Ramos (cell line): ENCODE data around the gene HMOX2.

Experiments used
- in situ Hi-C: fragments of 300-500 bp; cut with MboI; formaldehyde crosslinking; loops from one replicate; pipeline ENCODE4 v1.14.3; 2022; ENCODE audit warnings: low sequenced_read_pairs; ENCODE audit not compliant: unreplicated experiment

Gene HMOX2

GRCh38 chr16:4461250-4462085 is 14.7 kb upstream of the HMOX2 start:
- in situ Hi-C loops: no loop called here

- in situ Hi-C loops: no loop called here
These were observed 12.6 kb upstream of the HMOX2 start for GRCh38 chr16:4463522-4464163.

- in situ Hi-C loops: no loop called here
These were observed 10.0 kb upstream of the HMOX2 start for GRCh38 chr16:4465977-4466779.

- in situ Hi-C loops: no loop called here
These were observed 8.3 kb upstream of the HMOX2 start for GRCh38 chr16:4467916-4468315.

GRCh38 chr16:4468972-4469371 is 7.2 kb upstream of the HMOX2 start:
- in situ Hi-C loops: no loop called here

GRCh38 chr16:4471869-4472268 is 4.3 kb upstream of the HMOX2 start:
- in situ Hi-C loops: no loop called here

GRCh38 chr16:4472880-4473279 is 3.3 kb upstream of the HMOX2 start:
- in situ Hi-C loops: no loop called here

GRCh38 chr16:4474192-4474961 is 1.8 kb upstream of the HMOX2 start, which contains the start of gene NMRAL1:
TSS of gene NMRAL1 (minus strand) at chr16:4474625. CDS start at chr16:4474132, 493 bp downstream.
- in situ Hi-C loops: no loop called here

GRCh38 chr16:4477966-4478365 is 1.8 kb downstream of the HMOX2 start:
- in situ Hi-C loops: no loop called here

- in situ Hi-C loops: no loop called here
These were observed 5.3 kb downstream of the HMOX2 start for GRCh38 chr16:4481526-4481925.

GRCh38 chr16:4481963-4482362 is 5.8 kb downstream of the HMOX2 start:
- in situ Hi-C loops: no loop called here

- in situ Hi-C loops: no loop called here
These were observed 10.1 kb downstream of the HMOX2 start for GRCh38 chr16:4486126-4486893.

GRCh38 chr16:4487955-4488498 is 11.8 kb downstream of the HMOX2 start:
- in situ Hi-C loops: no loop called here

GRCh38 chr16:4488499-4488967 is 12.3 kb downstream of the HMOX2 start:
- in situ Hi-C loops: no loop called here

- in situ Hi-C loops: no loop called here
These were observed 12.8 kb downstream of the HMOX2 start for GRCh38 chr16:4489030-4489429.

GRCh38 chr16:4491898-4492297 is 15.7 kb downstream of the HMOX2 start:
- in situ Hi-C loops: no loop called here

- in situ Hi-C loops: no loop called here
These were observed 18.7 kb downstream of the HMOX2 start for GRCh38 chr16:4494746-4495490.

- in situ Hi-C loops: no loop called here
These were observed 19.6 kb downstream of the HMOX2 start for GRCh38 chr16:4495766-4496165.
